ENCODE measurements around the gene BOC.

GRCh38 chr3:113234688-113235260 lies 23.4 kb downstream of the BOC start:
- TF ChIP-seq, protein P1, sequence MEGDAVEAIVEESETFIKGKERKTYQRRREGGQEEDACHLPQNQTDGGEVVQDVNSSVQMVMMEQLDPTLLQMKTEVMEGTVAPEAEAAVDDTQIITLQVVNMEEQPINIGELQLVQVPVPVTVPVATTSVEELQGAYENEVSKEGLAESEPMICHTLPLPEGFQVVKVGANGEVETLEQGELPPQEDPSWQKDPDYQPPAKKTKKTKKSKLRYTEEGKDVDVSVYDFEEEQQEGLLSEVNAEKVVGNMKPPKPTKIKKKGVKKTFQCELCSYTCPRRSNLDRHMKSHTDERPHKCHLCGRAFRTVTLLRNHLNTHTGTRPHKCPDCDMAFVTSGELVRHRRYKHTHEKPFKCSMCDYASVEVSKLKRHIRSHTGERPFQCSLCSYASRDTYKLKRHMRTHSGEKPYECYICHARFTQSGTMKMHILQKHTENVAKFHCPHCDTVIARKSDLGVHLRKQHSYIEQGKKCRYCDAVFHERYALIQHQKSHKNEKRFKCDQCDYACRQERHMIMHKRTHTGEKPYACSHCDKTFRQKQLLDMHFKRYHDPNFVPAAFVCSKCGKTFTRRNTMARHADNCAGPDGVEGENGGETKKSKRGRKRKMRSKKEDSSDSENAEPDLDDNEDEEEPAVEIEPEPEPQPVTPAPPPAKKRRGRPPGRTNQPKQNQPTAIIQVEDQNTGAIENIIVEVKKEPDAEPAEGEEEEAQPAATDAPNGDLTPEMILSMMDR (IDR thresholded peaks at IDR 0.05 in 8 of 11, conservative IDR thresholded peaks at IDR 0.05 in 3 of 11), result no peak
- no peak for TF ChIP-seq POLR2AphosphoS5 (IDR thresholded peaks at IDR 0.05)
- no peak for TF ChIP-seq POLR2A (IDR thresholded peaks at IDR 0.05)
